Mesothelial cell of epicardium (in vitro differentiated cells): ENCODE measurements around the gene EPB41L3. TPM values are rescaled to one million over a fixed set of nuclear protein-coding genes. Genes with fewer than 3 reads are reported as not detected.

Experiments used
- DNase-seq, 2 experiments: peaks; one replicate each; pipeline ENCODE4 v3.0.0; 2021; ENCODE audit warnings: low spot score in 2 of 2; ENCODE audit not compliant: unreplicated experiment in 2 of 2
- H3K27ac Mint-ChIP-seq: 2 replicates; pipeline ENCODE4 v1.8.0; 2021; ENCODE audit warnings: mixed read lengths
- H3K27me3 Mint-ChIP-seq: 2 replicates; pipeline ENCODE4 v1.8.0; 2021; ENCODE audit warnings: low read depth, mixed read lengths
- H3K36me3 Mint-ChIP-seq: 2 replicates; pipeline ENCODE4 v1.8.0; 2021; ENCODE audit warnings: mixed read lengths
- H3K4me1 Mint-ChIP-seq: 2 replicates; pipeline ENCODE4 v1.8.0; 2021; ENCODE audit warnings: mixed read lengths
- H3K4me3 Mint-ChIP-seq: 2 replicates; pipeline ENCODE4 v1.8.0; 2021; ENCODE audit warnings: mild to moderate bottlenecking, moderate library complexity, mixed read lengths
- H3K9me3 Mint-ChIP-seq: 2 replicates; pipeline ENCODE4 v1.8.0; 2021; ENCODE audit warnings: mixed read lengths
- CTCF ChIP-seq: fragments of 200-600 bp; sonication (generic); IDR thresholded peaks from one replicate; pipeline ENCODE4 v1.5.0; 2021; ENCODE audit warnings: antibody characterized with exemption; ENCODE audit not compliant: unreplicated experiment
- total RNA-seq: library from RNA; stranded (reverse); gene quantifications from 3 replicates; pipeline ENCODE4 v1.2.1, GENCODE V29; 2021

Gene EPB41L3
- total RNA-seq, 1 donor from 2014 or later, result 61.9 TPM

- Mint-ChIP-seq H3K9me3 (no peaks in the 10 kb centered on the region), H3K27me3 (no peaks in the 10 kb centered on the region), H3K36me3 (peaks cover 10% of the 10 kb centered on the region), H3K4me1 (no peaks in the 10 kb centered on the region), H3K27ac (no peak overlapping the region), H3K4me3 (no peak overlapping the region)
- TF ChIP-seq CTCF, result no peak
- no peak for DNase-seq
These were observed 103.7 kb downstream of the EPB41L3 start for GRCh38 chr18:5439986-5440696.

GRCh38 chr18:5434425-5434824 lies 109.4 kb downstream of the EPB41L3 start:
- no peak overlapping the region for H3K27ac Mint-ChIP-seq
- H3K4me3 Mint-ChIP-seq, result no peak overlapping the region

GRCh38 chr18:5431836-5432575 lies 111.8 kb downstream of the EPB41L3 start:
- H3K36me3 Mint-ChIP-seq, result peaks cover 17% of the 10 kb centered on the region
- H3K27me3 Mint-ChIP-seq, result no peaks in the 10 kb centered on the region
- H3K4me1 Mint-ChIP-seq, result no peaks in the 10 kb centered on the region
- no peak overlapping the region for H3K27ac Mint-ChIP-seq
- H3K4me3 Mint-ChIP-seq, result no peak overlapping the region
- no peak for TF ChIP-seq CTCF
- DNase-seq, result no peak
- H3K9me3 Mint-ChIP-seq, result no peaks in the 10 kb centered on the region

More at GRCh38 chr18:5434425-5434824, 109.4 kb downstream of the EPB41L3 start:
- TF ChIP-seq CTCF, result no peak
- no peak for DNase-seq
- Mint-ChIP-seq H3K36me3 (peaks cover 18% of the 10 kb centered on the region), H3K9me3 (no peaks in the 10 kb centered on the region), H3K4me1 (no peaks in the 10 kb centered on the region), H3K27me3 (no peaks in the 10 kb centered on the region)

- Mint-ChIP-seq H3K4me3 (no peak overlapping the region), H3K9me3 (no peaks in the 10 kb centered on the region), H3K36me3 (peaks cover 13% of the 10 kb centered on the region), H3K27me3 (no peaks in the 10 kb centered on the region), H3K27ac (no peak overlapping the region), H3K4me1 (no peaks in the 10 kb centered on the region)
- no peak for TF ChIP-seq CTCF
- no peak for DNase-seq
These were observed 113.7 kb downstream of the EPB41L3 start for GRCh38 chr18:5430131-5430530.

GRCh38 chr18:5429681-5430080 lies 114.1 kb downstream of the EPB41L3 start:
- Mint-ChIP-seq H3K27me3 (no peaks in the 10 kb centered on the region), H3K4me1 (no peaks in the 10 kb centered on the region), H3K36me3 (peaks cover 13% of the 10 kb centered on the region), H3K27ac (no peak overlapping the region), H3K4me3 (no peak overlapping the region), H3K9me3 (no peaks in the 10 kb centered on the region)
- no peak for TF ChIP-seq CTCF
- DNase-seq, result no peak
